WTC11 (cell line): ENCODE results near the gene ZFHX3. TPM values are rescaled to one million over a fixed set of nuclear protein-coding genes. Genes with fewer than 3 reads are reported as not detected.

Experiments used
- ATAC-seq: fragments of 200-7000 bp; cut with Tn5 transposase; 2 replicates; pipeline ENCODE4 v1.10.0; 2021; ENCODE audit warnings: mild to moderate bottlenecking, moderate library complexity
- CTCF ChIA-PET: fragments of 300-600 bp; sonication (Branson Sonifier 250); formaldehyde crosslinking; loops from one replicate; lab custom pipeline; 2021; ENCODE audit warnings: antibody characterized with exemption; lab: Charles Lee
- POLR2A ChIA-PET: fragments of 350-600 bp; sonication (Branson Sonifier 250); formaldehyde crosslinking; loops from one replicate; lab custom pipeline; 2021; ENCODE audit warnings: antibody characterized with exemption; lab: Charles Lee
- DNase-seq: peaks from one replicate; pipeline ENCODE4 v3.0.0; 2021; ENCODE audit warnings: low spot score
- H3K27ac Mint-ChIP-seq: 2 replicates; pipeline ENCODE4 v1.8.0; 2021; ENCODE audit warnings: mixed read lengths
- H3K27me3 Mint-ChIP-seq: 2 replicates; pipeline ENCODE4 v1.8.0; 2021; ENCODE audit warnings: low read depth, mild to moderate bottlenecking, moderate library complexity, mixed read lengths
- H3K36me3 Mint-ChIP-seq: 2 replicates; pipeline ENCODE4 v1.8.0; 2021; ENCODE audit warnings: mixed read lengths
- H3K4me1 Mint-ChIP-seq: 2 replicates; pipeline ENCODE4 v1.8.0; 2022; ENCODE audit warnings: mixed read lengths
- H3K4me3 Mint-ChIP-seq: 2 replicates; pipeline ENCODE4 v1.8.0; 2021; ENCODE audit warnings: mild to moderate bottlenecking, moderate library complexity, mixed read lengths
- H3K9me3 Mint-ChIP-seq: 2 replicates; pipeline ENCODE4 v1.8.0; 2021; ENCODE audit warnings: mixed read lengths
- ESRRA ChIP-seq: sonication (generic); formaldehyde crosslinking; IDR thresholded peaks from 2 replicates; pipeline ENCODE4 v1.8.1; 2022; ENCODE audit warnings: mild to moderate bottlenecking, missing genetic modification reagents, borderline replicate concordance
- FOXP1 ChIP-seq: sonication (generic); formaldehyde crosslinking; IDR thresholded peaks from 2 replicates; pipeline ENCODE4 v1.8.0; 2022; ENCODE audit warnings: missing genetic modification reagents, mild to moderate bottlenecking, moderate library complexity, borderline replicate concordance
- MXD4 ChIP-seq: fragments of 250-450 bp; sonication (Bioruptor Pico); IDR thresholded peaks from 2 replicates; pipeline ENCODE4 v1.8.0; 2021; ENCODE audit warnings: mild to moderate bottlenecking, moderate library complexity, borderline replicate concordance
- RELA ChIP-seq: sonication (generic); formaldehyde crosslinking; IDR thresholded peaks from 2 replicates; pipeline ENCODE4 v1.8.1; 2022; ENCODE audit warnings: missing genetic modification reagents, mild to moderate bottlenecking, borderline replicate concordance
- SOX15 ChIP-seq: fragments of 250-450 bp; sonication (Bioruptor Pico); IDR thresholded peaks from 2 replicates; pipeline ENCODE4 v1.9.0; 2021; ENCODE audit warnings: mild to moderate bottlenecking
- total RNA-seq: library from RNA; stranded (reverse); gene quantifications from 3 replicates; pipeline ENCODE4 v1.2.3, GENCODE V29; 2021
- TF ChIP-seq, protein P1 (sequence below): sonication (generic); formaldehyde crosslinking; IDR thresholded peaks from 2 replicates; pipeline ENCODE4 v1.8.0; 2022; ENCODE audit warnings: mild to moderate bottlenecking, missing genetic modification reagents
- TF ChIP-seq, protein P2 (sequence below): sonication (generic); formaldehyde crosslinking; IDR thresholded peaks from 2 replicates; pipeline ENCODE4 v1.8.0; 2023; ENCODE audit warnings: missing genetic modification reagents, mild to moderate bottlenecking, borderline replicate concordance
- TF ChIP-seq, protein P3 (sequence below): sonication (generic); formaldehyde crosslinking; IDR thresholded peaks from 2 replicates; pipeline ENCODE4 v1.8.0; 2023; ENCODE audit warnings: mild to moderate bottlenecking, missing genetic modification reagents
- TF ChIP-seq, protein P4 (sequence below): fragments of 250-450 bp; sonication (Bioruptor Pico); IDR thresholded peaks from 2 replicates; pipeline ENCODE4 v1.9.0; 2021; ENCODE audit warnings: mild to moderate bottlenecking
- TF ChIP-seq, protein P5 (sequence below): sonication (generic); formaldehyde crosslinking; IDR thresholded peaks from 2 replicates; pipeline ENCODE4 v1.8.1; 2023; ENCODE audit warnings: mild to moderate bottlenecking, missing genetic modification reagents, moderate library complexity
- TF ChIP-seq, protein P6 (sequence below): sonication (generic); formaldehyde crosslinking; IDR thresholded peaks from 2 replicates; pipeline ENCODE4 v1.8.1; 2023; ENCODE audit warnings: mild to moderate bottlenecking, moderate library complexity, missing genetic modification reagents
- TF ChIP-seq, protein P7 (sequence below): sonication (generic); formaldehyde crosslinking; IDR thresholded peaks from 2 replicates; pipeline ENCODE4 v1.8.0; 2022; ENCODE audit warnings: missing genetic modification reagents

The ZFHX3 gene
- total RNA-seq, 1 experiment from 2014 or later = 5.7 TPM

DNA sequence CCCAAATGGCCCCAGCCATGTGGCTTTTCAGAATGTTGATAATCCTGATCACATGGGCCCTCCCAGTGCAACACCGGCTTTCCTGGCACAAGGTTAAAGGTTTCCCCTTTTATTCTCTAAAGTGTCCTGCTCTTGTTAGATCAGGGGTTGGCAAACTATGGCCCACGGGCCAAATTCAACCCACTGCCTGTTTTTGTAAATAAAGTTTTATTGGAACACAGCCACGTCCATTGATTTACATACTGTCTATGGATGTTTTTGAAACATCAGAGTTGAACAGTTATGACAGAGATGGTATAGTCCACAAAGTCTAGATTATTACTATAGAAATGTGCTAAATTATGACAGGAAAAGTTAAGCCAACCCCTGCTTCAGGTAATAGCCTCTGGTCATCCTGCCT lies 157.3 kb downstream of the ZFHX3 start (continued):
- TF ChIP-seq, protein P1, sequence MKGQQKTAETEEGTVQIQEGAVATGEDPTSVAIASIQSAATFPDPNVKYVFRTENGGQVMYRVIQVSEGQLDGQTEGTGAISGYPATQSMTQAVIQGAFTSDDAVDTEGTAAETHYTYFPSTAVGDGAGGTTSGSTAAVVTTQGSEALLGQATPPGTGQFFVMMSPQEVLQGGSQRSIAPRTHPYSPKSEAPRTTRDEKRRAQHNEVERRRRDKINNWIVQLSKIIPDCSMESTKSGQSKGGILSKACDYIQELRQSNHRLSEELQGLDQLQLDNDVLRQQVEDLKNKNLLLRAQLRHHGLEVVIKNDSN (CRISPR knock-in tag) = no peak

DNA sequence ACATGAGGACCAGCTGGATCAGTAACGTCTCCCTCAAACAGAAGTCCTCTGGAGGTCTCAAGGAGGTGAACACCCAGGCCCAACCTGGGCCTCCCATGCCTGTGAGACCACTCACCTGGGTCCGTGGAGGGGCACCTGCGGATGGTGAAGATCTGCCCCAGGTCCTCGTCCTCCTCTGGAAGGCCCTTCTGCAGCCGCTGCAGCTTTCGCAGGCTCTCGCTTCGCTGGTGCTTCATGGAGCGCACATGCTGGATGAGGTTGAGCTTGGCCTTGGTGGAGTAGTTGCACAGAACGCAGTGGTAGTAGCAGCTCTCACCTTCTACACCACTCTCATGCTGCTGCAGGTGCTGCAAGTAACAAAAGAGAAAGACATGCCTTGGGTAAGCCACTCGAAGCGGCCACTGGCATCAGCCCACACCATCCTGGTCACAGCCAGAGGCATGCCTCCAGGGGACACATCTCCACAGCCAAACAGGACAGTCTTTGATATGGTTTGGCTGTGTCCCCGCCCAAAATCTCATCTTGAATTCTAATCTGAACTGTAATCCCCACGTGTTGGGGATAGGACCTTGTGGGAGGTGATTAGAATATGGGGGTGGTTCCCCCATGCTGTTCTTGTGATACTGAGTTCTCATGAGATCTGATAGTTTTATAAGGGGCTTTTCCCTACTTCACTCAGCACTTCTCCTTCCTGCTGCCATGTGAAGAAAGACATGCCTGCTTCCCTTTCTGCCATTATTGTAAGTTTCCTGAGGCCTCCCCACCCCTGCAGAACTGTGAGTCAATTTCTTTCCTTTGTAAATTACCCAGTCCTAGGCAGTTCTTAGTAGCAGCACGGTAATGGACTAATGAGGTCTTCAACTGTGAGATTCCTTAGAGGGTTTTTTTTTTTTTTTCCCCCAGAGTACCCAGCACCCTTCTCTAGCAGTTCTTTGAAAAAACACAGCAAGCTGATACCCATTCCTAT lies 158.0 kb downstream of the ZFHX3 start:
- ATAC-seq (no peak), DNase-seq (no peak)
- CTCF ChIA-PET = interaction anchor here (0.6 kb wide), 1 partner anchor 711 kb away, joined by 3 read pairs; no protein-coding TSS in a partner anchor
- POLR2A ChIA-PET = no interaction called here
- 0 out of 2 replicates have a peak, but pooled peaks cover 2% of the 10 kb centered on the region for H3K4me1 Mint-ChIP-seq
- no peaks in the 10 kb centered on the region for H3K36me3 Mint-ChIP-seq
- no peak overlapping the region for H3K27ac Mint-ChIP-seq
- H3K4me3 Mint-ChIP-seq = no peak overlapping the region
- no peaks in the 10 kb centered on the region for H3K27me3 Mint-ChIP-seq
- peaks cover 6% of the 10 kb centered on the region; the same call in 1 of the 2 replicates for H3K9me3 Mint-ChIP-seq
- TF ChIP-seq FOXP1 (CRISPR knock-in tag) (no peak), RELA (CRISPR knock-in tag) (no peak), MXD4 (no peak)
- TF ChIP-seq, protein P2, sequence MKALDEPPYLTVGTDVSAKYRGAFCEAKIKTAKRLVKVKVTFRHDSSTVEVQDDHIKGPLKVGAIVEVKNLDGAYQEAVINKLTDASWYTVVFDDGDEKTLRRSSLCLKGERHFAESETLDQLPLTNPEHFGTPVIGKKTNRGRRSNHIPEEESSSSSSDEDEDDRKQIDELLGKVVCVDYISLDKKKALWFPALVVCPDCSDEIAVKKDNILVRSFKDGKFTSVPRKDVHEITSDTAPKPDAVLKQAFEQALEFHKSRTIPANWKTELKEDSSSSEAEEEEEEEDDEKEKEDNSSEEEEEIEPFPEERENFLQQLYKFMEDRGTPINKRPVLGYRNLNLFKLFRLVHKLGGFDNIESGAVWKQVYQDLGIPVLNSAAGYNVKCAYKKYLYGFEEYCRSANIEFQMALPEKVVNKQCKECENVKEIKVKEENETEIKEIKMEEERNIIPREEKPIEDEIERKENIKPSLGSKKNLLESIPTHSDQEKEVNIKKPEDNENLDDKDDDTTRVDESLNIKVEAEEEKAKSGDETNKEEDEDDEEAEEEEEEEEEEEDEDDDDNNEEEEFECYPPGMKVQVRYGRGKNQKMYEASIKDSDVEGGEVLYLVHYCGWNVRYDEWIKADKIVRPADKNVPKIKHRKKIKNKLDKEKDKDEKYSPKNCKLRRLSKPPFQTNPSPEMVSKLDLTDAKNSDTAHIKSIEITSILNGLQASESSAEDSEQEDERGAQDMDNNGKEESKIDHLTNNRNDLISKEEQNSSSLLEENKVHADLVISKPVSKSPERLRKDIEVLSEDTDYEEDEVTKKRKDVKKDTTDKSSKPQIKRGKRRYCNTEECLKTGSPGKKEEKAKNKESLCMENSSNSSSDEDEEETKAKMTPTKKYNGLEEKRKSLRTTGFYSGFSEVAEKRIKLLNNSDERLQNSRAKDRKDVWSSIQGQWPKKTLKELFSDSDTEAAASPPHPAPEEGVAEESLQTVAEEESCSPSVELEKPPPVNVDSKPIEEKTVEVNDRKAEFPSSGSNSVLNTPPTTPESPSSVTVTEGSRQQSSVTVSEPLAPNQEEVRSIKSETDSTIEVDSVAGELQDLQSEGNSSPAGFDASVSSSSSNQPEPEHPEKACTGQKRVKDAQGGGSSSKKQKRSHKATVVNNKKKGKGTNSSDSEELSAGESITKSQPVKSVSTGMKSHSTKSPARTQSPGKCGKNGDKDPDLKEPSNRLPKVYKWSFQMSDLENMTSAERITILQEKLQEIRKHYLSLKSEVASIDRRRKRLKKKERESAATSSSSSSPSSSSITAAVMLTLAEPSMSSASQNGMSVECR (CRISPR knock-in tag) = no peak
- TF ChIP-seq, protein P3, sequence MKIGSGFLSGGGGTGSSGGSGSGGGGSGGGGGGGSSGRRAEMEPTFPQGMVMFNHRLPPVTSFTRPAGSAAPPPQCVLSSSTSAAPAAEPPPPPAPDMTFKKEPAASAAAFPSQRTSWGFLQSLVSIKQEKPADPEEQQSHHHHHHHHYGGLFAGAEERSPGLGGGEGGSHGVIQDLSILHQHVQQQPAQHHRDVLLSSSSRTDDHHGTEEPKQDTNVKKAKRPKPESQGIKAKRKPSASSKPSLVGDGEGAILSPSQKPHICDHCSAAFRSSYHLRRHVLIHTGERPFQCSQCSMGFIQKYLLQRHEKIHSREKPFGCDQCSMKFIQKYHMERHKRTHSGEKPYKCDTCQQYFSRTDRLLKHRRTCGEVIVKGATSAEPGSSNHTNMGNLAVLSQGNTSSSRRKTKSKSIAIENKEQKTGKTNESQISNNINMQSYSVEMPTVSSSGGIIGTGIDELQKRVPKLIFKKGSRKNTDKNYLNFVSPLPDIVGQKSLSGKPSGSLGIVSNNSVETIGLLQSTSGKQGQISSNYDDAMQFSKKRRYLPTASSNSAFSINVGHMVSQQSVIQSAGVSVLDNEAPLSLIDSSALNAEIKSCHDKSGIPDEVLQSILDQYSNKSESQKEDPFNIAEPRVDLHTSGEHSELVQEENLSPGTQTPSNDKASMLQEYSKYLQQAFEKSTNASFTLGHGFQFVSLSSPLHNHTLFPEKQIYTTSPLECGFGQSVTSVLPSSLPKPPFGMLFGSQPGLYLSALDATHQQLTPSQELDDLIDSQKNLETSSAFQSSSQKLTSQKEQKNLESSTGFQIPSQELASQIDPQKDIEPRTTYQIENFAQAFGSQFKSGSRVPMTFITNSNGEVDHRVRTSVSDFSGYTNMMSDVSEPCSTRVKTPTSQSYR (CRISPR knock-in tag) = no peak
- TF ChIP-seq, all 79 proteins: peak for 0

DNA sequence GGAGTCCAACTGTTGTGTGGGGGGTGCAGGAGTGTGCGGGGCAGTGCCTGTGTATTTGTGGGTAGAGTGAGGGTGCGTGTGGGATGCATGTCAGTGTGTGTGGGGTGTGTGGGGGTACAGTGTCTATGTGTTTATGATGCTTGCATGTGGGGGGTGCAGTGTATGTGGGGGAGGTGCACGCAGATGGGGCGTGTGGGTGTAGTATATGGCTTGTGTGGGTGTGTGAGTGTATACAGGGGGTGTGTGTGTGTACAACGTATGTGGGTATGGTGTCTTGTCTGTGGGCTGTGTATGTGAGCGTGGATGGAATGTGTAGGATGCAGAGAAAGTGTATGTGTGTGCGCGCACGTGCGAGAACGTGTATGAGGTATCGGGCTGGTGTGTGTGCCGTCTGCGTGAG lies 160.4 kb downstream of the ZFHX3 start:
- Mint-ChIP-seq H3K4me1 (peaks cover 5% of the 10 kb centered on the region; the same call in 1 of the 2 replicates), H3K9me3 (peaks cover 6% of the 10 kb centered on the region; the same call in 1 of the 2 replicates), H3K27ac (0 out of 2 replicates have a peak overlapping the region, but pooled peaks have one; percentile 13), H3K27me3 (no peaks in the 10 kb centered on the region), H3K36me3 (no peaks in the 10 kb centered on the region), H3K4me3 (no peak overlapping the region)
- ATAC-seq (no peak), DNase-seq (no peak)
- TF ChIP-seq, protein P4, sequence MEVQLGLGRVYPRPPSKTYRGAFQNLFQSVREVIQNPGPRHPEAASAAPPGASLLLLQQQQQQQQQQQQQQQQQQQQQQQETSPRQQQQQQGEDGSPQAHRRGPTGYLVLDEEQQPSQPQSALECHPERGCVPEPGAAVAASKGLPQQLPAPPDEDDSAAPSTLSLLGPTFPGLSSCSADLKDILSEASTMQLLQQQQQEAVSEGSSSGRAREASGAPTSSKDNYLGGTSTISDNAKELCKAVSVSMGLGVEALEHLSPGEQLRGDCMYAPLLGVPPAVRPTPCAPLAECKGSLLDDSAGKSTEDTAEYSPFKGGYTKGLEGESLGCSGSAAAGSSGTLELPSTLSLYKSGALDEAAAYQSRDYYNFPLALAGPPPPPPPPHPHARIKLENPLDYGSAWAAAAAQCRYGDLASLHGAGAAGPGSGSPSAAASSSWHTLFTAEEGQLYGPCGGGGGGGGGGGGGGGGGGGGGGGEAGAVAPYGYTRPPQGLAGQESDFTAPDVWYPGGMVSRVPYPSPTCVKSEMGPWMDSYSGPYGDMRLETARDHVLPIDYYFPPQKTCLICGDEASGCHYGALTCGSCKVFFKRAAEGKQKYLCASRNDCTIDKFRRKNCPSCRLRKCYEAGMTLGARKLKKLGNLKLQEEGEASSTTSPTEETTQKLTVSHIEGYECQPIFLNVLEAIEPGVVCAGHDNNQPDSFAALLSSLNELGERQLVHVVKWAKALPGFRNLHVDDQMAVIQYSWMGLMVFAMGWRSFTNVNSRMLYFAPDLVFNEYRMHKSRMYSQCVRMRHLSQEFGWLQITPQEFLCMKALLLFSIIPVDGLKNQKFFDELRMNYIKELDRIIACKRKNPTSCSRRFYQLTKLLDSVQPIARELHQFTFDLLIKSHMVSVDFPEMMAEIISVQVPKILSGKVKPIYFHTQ = no peak
- TF ChIP-seq, protein P5, sequence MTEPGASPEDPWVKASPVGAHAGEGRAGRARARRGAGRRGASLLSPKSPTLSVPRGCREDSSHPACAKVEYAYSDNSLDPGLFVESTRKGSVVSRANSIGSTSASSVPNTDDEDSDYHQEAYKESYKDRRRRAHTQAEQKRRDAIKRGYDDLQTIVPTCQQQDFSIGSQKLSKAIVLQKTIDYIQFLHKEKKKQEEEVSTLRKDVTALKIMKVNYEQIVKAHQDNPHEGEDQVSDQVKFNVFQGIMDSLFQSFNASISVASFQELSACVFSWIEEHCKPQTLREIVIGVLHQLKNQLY (CRISPR knock-in tag) = no peak
- TF ChIP-seq SOX15 (CRISPR knock-in tag) (no peak), ESRRA (CRISPR knock-in tag) (no peak)
- TF ChIP-seq, protein P6, sequence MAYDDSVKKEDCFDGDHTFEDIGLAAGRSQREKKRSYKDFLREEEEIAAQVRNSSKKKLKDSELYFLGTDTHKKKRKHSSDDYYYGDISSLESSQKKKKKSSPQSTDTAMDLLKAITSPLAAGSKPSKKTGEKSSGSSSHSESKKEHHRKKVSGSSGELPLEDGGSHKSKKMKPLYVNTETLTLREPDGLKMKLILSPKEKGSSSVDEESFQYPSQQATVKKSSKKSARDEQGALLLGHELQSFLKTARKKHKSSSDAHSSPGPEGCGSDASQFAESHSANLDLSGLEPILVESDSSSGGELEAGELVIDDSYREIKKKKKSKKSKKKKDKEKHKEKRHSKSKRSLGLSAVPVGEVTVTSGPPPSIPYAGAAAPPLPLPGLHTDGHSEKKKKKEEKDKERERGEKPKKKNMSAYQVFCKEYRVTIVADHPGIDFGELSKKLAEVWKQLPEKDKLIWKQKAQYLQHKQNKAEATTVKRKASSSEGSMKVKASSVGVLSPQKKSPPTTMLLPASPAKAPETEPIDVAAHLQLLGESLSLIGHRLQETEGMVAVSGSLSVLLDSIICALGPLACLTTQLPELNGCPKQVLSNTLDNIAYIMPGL = no peak
- TF ChIP-seq, protein P7, sequence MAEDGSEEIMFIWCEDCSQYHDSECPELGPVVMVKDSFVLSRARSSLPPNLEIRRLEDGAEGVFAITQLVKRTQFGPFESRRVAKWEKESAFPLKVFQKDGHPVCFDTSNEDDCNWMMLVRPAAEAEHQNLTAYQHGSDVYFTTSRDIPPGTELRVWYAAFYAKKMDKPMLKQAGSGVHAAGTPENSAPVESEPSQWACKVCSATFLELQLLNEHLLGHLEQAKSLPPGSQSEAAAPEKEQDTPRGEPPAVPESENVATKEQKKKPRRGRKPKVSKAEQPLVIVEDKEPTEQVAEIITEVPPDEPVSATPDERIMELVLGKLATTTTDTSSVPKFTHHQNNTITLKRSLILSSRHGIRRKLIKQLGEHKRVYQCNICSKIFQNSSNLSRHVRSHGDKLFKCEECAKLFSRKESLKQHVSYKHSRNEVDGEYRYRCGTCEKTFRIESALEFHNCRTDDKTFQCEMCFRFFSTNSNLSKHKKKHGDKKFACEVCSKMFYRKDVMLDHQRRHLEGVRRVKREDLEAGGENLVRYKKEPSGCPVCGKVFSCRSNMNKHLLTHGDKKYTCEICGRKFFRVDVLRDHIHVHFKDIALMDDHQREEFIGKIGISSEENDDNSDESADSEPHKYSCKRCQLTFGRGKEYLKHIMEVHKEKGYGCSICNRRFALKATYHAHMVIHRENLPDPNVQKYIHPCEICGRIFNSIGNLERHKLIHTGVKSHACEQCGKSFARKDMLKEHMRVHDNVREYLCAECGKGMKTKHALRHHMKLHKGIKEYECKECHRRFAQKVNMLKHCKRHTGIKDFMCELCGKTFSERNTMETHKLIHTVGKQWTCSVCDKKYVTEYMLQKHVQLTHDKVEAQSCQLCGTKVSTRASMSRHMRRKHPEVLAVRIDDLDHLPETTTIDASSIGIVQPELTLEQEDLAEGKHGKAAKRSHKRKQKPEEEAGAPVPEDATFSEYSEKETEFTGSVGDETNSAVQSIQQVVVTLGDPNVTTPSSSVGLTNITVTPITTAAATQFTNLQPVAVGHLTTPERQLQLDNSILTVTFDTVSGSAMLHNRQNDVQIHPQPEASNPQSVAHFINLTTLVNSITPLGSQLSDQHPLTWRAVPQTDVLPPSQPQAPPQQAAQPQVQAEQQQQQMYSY (CRISPR knock-in tag) = no peak
- CTCF ChIA-PET = no interaction called here
- POLR2A ChIA-PET = no interaction called here
